Peyer's patch (tissue), 4 donors: ENCODE data around the gene RALGPS1. TPM values are rescaled to one million over a fixed set of nuclear protein-coding genes. Genes with fewer than 3 reads are reported as not detected.

Experiments used
- DNase-seq, 3 donors: peaks; one replicate each; pipeline ENCODE4 v3.0.0-alpha.2; 2017 to 2019
- H3K27ac ChIP-seq, 4 donors: fragments of 200-600 bp; sonication (generic); one replicate each; pipeline ENCODE4 v1.5.1; 2016 to 2019
- H3K27me3 ChIP-seq, 2 donors: fragments of 200-600 bp; sonication (generic); one replicate each; pipeline ENCODE4 v1.5.1; 2019
- H3K36me3 ChIP-seq, 3 donors: fragments of 200-600 bp; sonication (generic); one replicate each; pipeline ENCODE4 v1.5.1; 2016 to 2019
- H3K4me1 ChIP-seq, 4 donors: fragments of 200-600 bp; sonication (generic); one replicate each; pipeline ENCODE4 v1.5.1; 2016 to 2019
- H3K4me3 ChIP-seq, 4 donors: fragments of 200-600 bp; sonication (generic); 1 replicate in 3 of 4; 2 replicates in 1 of 4; pipeline ENCODE4 v1.5.1; 2016 to 2019; ENCODE audit warnings: mild to moderate bottlenecking in 1 of 4
- H3K9me3 ChIP-seq, 4 donors: fragments of 200-600 bp; sonication (generic); one replicate each; pipeline ENCODE4 v1.5.1; 2016 to 2019; ENCODE audit warnings: mild to moderate bottlenecking in 1 of 4
- POLR2A ChIP-seq, 2 donors: fragments of 450-650 bp; IDR thresholded peaks; one replicate each; pipeline ENCODE4 v1.5.1; 2017; ENCODE audit warnings: antibody characterized with exemption in 2 of 2, mild to moderate bottlenecking in 2 of 2, moderate library complexity in 2 of 2
- total RNA-seq, 4 donors: library from RNA; depleted of rRNA; stranded (reverse); fragments of >200 nt; gene quantifications; one replicate each; pipeline ENCODE4 v1.1.0, GENCODE V29; 2016
- TF ChIP-seq, protein P1 (sequence below), 6 experiments: fragments of 450-650 bp in 4 of 6; fragments of 200-600 bp in 2 of 6; sonication (generic) in 1 of 6; IDR thresholded peaks; one replicate each; pipeline ENCODE4 v1.5.1; 2017 to 2019; ENCODE audit warnings: antibody characterized with exemption in 6 of 6, mild to moderate bottlenecking in 3 of 6, moderate library complexity in 1 of 6

RALGPS1 gene
- total RNA-seq, 4 donors from 2014 or later: 38.8 to 158 (median 141) TPM

GRCh38 chr9:126975327-126976220 lies 61.0 kb downstream of the RALGPS1 start:
- Histone ChIP-seq H3K27me3 (no peaks in the 10 kb centered on the region), H3K9me3 (no peaks in the 10 kb centered on the region), H3K4me1 (no peaks in the 10 kb centered on the region), H3K36me3 (no peaks in the 10 kb centered on the region), H3K4me3 (no peak overlapping the region), H3K27ac (no peak overlapping the region)
- DNase-seq: no peak
- TF ChIP-seq POLR2A (IDR thresholded peaks at IDR 0.05): no peak
- TF ChIP-seq, protein P1, sequence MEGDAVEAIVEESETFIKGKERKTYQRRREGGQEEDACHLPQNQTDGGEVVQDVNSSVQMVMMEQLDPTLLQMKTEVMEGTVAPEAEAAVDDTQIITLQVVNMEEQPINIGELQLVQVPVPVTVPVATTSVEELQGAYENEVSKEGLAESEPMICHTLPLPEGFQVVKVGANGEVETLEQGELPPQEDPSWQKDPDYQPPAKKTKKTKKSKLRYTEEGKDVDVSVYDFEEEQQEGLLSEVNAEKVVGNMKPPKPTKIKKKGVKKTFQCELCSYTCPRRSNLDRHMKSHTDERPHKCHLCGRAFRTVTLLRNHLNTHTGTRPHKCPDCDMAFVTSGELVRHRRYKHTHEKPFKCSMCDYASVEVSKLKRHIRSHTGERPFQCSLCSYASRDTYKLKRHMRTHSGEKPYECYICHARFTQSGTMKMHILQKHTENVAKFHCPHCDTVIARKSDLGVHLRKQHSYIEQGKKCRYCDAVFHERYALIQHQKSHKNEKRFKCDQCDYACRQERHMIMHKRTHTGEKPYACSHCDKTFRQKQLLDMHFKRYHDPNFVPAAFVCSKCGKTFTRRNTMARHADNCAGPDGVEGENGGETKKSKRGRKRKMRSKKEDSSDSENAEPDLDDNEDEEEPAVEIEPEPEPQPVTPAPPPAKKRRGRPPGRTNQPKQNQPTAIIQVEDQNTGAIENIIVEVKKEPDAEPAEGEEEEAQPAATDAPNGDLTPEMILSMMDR (IDR thresholded peaks at IDR 0.05): no peak

DNA sequence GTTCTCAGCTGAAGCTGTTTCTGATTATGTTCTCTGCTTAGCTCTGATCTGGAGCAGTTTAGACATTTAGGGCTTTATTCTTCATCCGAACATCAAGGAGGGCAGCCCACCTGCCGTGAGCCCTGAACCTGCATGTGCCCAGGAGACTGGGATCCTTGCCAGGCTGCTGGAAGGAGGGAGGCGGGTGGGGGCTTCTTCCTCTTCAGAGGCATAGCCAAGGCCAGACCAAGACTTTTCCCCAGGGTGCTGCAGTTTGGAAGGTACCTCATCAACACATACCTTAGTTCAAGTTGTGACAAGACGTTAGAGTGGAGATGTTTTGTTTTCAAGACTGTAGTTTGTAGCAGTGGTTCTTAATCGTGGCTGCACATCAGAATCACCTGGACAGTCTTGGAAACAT lies 64.9 kb downstream of the RALGPS1 start:
- H3K4me3 ChIP-seq: no peak overlapping the region
- H3K27me3 ChIP-seq: no peaks in the 10 kb centered on the region
- no peaks in the 10 kb centered on the region for H3K4me1 ChIP-seq
- H3K36me3 ChIP-seq: no peaks in the 10 kb centered on the region
- TF ChIP-seq POLR2A (IDR thresholded peaks at IDR 0.05): no peak
- TF ChIP-seq, protein P1 (IDR thresholded peaks at IDR 0.05): no peak
- no peaks in the 10 kb centered on the region for H3K9me3 ChIP-seq
- DNase-seq: no peak
- H3K27ac ChIP-seq: no peak overlapping the region

GRCh38 chr9:126980231-126980630 lies 65.6 kb downstream of the RALGPS1 start:
- no peaks in the 10 kb centered on the region for H3K27me3 ChIP-seq
- TF ChIP-seq, protein P1 (IDR thresholded peaks at IDR 0.05): no peak
- TF ChIP-seq POLR2A (IDR thresholded peaks at IDR 0.05): no peak
- no peak for DNase-seq
- no peaks in the 10 kb centered on the region for H3K9me3 ChIP-seq
- H3K4me1 ChIP-seq: peaks cover 0 to 7% (median 0%) of the 10 kb centered on the region in 4 donors
- no peak overlapping the region for H3K4me3 ChIP-seq
- H3K36me3 ChIP-seq: no peaks in the 10 kb centered on the region
- H3K27ac ChIP-seq: no peak overlapping the region

DNA sequence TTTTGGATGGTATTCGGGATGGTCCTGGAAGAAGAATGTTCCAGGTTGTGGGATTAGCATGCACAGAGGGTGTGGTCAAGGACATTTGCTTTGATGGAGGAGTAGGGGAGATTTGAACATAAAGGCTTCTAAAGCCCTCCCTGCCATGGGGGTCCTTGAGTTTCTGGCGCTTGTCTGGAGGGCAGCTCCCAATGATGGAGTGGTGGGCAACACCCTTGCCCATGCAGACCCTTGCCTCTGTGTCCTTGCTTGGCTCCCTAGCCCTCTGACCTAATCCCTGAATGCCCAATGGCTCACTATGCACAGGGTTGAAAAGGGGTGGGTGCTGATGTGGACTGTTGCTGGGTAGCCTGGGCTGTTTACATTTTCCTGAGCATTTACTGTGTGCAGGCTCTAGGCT lies 66.6 kb downstream of the RALGPS1 start:
- Histone ChIP-seq H3K4me3 (no peak overlapping the region), H3K9me3 (no peaks in the 10 kb centered on the region), H3K4me1 (peaks cover 0 to 17% (median 3%) of the 10 kb centered on the region in 4 donors), H3K27ac (no peak overlapping the region), H3K36me3 (no peaks in the 10 kb centered on the region), H3K27me3 (no peaks in the 10 kb centered on the region)
- TF ChIP-seq POLR2A (IDR thresholded peaks at IDR 0.05): no peak
- TF ChIP-seq, protein P1 (IDR thresholded peaks at IDR 0.05): no peak
- no peak for DNase-seq

- Histone ChIP-seq H3K4me3 (no peak overlapping the region), H3K27ac (no peak overlapping the region), H3K27me3 (no peaks in the 10 kb centered on the region), H3K4me1 (peaks cover 0 to 29% (median 6%) of the 10 kb centered on the region in 4 donors), H3K9me3 (no peaks in the 10 kb centered on the region), H3K36me3 (no peaks in the 10 kb centered on the region)
- no peak for TF ChIP-seq POLR2A (IDR thresholded peaks at IDR 0.05)
- TF ChIP-seq, protein P1 (IDR thresholded peaks at IDR 0.05): no peak
- no peak for DNase-seq
Measured at GRCh38 chr9:126982215-126983002, 67.8 kb downstream of the RALGPS1 start.
